NCI-H187 (cell line): ENCODE data around the gene PSMG3.

ENCODE experiments used
- DNase-seq, 2 experiments: peaks; one replicate each; lab custom pipeline; 2025; lab: John Stamatoyannopoulos, UW

PSMG3 gene

GRCh38 chr7:1558181-1558811, 11.5 kb downstream of the PSMG3 start:
- no peak for DNase-seq

DNA sequence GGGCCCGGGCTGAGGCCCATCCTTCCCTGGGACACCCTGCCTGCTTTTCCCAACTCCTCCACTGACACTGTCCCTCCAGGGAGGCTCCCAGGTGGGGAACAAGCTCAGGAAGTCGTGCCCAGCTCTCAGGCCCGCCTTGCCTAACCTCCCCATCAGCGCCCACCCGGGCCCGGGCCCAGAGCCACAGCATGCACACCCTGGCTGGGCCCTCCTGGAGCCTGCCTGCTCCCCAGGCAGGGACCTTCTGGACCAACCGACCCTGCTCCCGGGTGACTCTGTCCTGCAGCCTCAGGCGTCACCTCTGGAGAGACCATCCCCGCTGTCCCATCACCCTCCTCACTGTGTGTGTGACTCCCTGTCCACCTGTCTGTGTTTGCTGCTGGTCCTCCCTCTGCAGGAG, 12.1 kb downstream of the PSMG3 start:
- DNase-seq: no peak

GRCh38 chr7:1557006-1557405, 12.8 kb downstream of the PSMG3 start:
- no peak for DNase-seq

- DNase-seq: peak; percentile 83 to 91
Measured at GRCh38 chr7:1555813-1556543, 13.9 kb downstream of the PSMG3 start, which contains the start of gene TMEM184A. Gene TMEM184A, minus strand, starts transcription at chr7:1556205. Its CDS starts 721 bp downstream, at chr7:1555484.

GRCh38 chr7:1555046-1555812, 14.6 kb downstream of the PSMG3 start:
- DNase-seq: peak in 1 of 2 experiments; percentile 51

DNA sequence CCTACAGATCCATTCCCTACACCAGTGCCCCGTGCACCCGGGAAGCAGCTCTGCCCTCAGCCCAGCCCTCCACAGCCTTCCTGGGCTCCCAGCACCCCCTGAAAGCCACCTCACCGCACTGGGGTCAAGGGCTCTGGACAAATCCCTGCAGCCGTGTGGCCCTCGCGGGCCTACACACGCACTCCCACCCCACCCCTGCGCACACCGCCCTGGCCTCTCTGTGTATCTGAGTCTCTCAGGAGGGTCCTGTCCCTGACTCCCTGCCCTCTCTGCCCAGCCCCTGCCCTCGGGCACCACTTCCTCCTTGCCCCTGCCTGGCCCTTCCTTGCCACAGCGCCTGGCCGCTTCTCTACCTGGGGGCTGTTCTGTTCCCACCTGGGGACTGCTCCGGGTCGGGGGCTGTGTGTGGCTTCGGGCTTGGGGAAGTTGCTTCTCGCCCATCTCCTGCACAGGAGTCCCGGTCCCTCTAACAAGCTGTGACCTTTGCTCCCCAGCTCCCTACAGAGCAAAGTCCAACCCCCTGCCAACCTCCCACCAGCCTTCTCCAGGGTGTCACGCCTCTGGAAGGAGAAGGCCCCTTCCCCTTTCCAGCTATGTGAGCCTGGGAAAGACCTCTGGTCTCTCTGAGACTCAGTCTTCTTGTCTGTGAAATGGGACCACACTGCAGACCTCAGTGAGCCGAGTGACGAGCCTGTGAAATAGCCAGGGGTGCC, 15.3 kb downstream of the PSMG3 start:
- DNase-seq: no peak

DNA sequence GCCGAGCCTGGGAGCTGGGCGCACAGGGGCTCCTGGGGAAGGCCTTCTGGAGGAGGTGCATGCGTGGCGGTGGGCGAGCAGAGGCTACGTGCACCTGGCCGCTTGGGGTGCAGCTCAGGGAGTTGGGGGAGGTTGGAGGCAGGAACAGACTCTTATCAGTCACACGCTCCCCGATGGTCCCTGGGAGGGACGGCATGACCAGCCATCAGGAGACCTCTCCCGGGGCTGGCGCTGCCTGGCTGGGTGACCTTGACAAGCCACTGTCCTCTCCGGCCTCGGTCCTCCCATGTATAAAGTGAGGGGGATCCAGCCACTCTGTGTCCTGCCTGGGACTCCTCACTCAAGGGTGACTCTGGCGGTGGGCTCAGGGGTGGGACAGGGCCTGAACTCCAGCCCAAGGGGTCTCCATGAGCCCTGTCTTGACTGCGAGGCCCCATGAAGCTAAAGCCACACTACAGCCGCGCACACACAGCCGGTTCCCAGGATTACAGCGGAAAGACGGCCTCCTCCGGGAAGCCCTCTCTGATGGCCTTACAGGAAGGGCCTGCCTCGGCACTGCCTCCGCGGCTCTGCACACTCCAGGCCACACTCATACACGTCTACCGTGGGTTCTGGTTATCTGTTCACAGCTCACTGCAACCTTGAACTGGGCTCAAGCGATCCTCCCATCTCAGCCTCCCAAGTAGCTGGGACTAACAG, 16.2 kb downstream of the PSMG3 start:
- no peak for DNase-seq

DNA sequence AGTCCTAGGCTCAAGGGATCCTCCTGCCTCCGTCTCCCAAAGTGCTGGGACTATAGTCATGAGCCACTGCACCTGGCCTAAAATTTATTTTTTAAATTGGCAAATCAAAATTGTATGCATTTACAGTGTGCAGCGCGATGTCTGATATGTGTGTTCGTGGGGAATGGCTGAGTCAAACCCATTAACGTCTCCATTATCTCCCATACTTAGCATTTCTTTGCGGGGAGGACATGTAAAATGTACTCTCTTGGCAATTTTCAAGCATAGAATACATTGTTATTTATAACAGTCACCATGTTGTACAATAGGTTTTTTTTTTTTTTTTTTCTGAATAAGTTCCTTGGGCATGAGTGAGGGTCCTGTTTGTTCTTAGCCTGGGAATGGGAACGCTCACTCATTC, 17.6 kb downstream of the PSMG3 start:
- no peak for DNase-seq

DNA sequence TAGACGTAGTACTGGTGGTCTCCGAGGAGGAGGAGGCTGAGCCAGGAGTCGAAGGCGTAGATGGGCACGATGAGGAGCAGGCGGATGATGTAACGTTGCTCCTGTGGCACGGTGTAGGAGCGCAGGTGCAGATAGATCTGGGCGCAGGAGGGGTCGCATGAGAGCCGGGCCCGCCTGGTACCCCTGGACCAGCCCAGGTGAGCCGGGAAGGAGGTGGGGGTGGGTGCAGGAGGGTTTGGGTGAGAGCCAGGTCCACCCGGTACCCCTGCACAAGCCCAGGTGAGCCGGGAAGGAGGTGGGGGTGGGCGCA, 19.0 kb downstream of the PSMG3 start:
- DNase-seq: no peak

DNA sequence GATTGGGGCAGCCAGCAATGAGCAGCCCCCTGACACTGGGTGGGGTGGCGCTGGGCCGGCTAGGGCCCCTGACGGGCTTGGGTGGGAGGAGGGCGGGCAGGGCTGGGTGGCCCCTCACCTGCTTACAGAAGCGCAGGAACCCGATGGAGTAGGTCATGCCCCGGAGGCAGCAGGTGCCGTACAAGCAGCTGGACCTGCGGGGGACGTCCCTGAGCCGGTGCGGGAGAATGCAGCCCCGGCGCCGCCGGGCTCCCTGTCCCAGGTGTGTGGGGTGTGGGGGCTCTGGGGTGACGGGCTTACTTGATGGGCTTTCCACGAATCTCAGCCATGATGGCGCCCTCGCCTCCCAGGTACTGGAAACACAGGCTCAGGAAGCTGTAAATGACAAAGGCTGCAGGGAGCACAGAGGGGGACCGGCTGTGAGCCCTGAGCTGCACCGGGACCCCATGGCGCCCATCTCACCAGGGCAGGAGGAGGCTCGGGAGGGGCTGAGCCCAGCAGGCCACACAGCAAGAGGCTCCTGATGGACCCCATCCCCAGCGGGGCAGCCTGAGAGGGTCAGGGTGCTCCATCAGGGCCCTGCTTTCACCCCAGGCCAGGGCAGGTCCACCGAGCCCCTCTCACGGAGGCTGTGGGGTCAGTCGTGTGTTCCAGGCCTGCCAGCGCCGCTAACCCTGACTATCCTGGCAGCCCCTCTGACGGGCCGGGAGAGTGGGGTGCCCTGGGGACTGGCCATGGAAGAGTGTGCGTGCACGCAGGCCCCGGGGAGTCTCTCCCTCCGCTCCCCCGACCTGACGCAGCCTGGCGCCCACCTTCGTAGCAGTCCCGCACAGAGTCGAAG, 19.6 kb downstream of the PSMG3 start:
- DNase-seq: no peak

GRCh38 chr7:1549357-1550004, 20.4 kb downstream of the PSMG3 start:
- no peak for DNase-seq

DNA sequence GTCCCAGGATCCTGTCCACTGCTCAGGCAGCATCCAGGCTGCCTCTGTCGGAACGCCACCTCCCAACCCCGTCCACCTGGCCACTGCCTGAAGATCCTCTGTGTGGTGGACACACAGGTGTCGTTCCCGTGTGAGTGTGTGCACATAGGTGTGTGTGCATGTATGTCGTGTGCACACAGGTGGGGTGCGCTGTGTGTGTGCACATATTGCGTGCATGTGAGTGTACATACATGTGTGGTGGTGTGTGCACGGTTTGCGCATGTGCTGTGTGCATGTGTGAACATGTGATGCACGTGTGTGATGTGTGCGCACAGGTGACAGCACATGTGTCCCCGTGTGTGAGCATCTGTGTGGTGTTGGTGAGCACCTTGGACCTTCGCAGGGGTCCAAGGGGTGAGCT, 20.9 kb downstream of the PSMG3 start:
- DNase-seq: no peak

DNA sequence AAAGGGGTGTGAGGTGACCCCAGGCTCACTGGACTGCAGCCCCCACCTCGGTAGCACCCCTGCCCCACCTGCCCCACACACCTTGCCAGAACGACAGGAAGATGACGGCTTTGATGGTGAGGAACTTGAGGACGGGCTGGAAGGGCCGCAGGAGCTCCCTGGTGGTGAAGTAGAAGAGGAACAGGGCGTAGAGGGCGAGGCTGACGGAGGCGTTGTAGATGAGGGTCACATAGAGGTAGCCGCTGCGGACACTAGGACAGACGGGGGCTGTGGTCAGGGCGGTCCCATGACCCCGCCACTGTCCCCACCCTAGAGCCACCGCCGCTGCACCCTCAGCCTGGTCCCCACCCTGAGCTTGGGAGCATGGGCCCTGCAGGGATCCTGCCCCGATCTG, 21.4 kb downstream of the PSMG3 start:
- DNase-seq: no peak

DNA sequence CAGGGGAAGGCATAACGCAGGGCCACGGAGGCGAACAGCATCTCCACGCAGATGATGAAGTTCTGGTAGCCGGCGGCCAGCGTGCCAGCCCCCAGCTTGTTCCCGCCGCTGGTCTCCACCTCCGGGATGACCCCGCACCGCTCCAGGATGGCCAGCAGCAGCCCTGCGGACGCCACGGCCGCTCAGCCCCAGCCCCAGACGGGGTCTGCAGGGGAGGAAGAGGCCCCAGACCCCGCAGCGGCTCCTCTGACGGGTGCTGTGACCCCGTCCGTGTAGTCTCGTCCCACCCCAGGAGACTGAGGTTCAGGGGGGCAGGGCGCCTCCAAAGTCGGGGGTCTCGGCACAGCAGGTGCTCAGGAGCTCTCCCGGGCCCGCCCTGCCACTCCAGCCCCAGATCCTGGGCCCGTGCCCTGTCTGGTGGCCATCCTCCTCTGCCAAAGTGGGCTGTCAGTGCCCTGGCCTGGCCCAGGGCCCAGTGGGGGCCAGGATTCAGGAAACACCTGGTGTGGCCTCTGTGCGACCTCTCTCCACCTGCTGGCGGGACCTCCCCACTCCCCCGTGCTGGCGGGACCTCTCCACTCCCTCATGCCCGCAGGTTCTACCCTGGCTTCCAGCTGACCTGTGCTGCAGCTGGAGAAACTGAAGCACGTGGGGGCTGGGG, 21.9 kb downstream of the PSMG3 start:
- no peak for DNase-seq

- no peak for DNase-seq
Measured at GRCh38 chr7:1546909-1547776, 22.7 kb downstream of the PSMG3 start.

GRCh38 chr7:1546274-1546908, 23.4 kb downstream of the PSMG3 start:
- DNase-seq: no peak

DNA sequence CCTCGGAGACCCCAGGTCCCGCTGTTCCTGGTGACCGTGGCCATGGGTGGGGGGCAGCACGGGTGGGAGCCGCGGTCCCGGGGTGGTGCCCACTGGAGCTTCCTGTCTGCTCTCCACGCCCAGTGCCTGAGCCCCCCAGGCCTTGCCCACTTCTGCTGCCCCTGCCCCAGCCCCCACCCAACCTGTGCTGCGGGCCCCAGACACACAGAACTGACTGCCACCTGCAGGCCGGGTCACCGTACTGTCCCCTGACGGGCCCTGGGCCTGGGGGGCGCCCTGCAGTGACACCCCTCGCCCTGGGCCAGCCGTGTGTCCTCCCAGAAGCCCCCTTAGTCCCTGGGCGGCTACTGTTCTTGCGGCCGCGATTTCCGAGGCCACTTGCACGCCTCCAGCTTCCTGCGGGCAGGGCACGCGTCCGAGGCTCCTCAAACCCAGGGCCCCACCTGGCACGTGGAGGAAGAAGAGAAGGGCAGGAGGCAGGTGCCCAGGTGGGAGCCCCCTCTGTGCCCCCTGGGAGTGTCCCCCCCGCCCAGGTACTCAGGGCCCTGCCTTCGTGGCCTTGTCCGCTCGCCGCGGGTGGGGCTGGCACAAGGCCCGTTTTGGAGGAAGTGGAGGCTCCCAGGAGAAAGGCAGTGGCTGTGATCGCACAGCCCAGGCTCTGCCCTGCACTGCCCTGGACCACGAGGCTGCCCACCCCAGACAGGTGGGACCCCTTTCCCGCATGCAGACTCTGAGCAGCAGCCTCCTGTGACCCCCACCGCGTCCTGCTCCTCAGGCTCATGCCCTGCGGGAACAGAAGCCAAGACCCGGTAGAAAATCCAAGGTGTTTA, 24.2 kb downstream of the PSMG3 start:
- DNase-seq: no peak
